MG63 (cell line): ENCODE measurements around the gene C10orf67. TPM values are rescaled to one million over a fixed set of nuclear protein-coding genes. Genes with fewer than 3 reads are reported as not detected.
A peak's percentile ranks its signal among the peaks of the same experiment; 100 is the strongest.

Experiments
- DNase-seq: peaks from one replicate; pipeline ENCODE4 v3.0.0-alpha.2; 2020
- H3K27me3 ChIP-seq: fragments of 250-450 bp; sonication (Bioruptor Pico); 2 replicates; pipeline ENCODE4 v1.5.1; 2020; ENCODE audit warnings: mild to moderate bottlenecking, moderate library complexity
- H3K36me3 ChIP-seq: fragments of 250-450 bp; sonication (Bioruptor Pico); 2 replicates; pipeline ENCODE4 v1.5.1; 2020; ENCODE audit warnings: mild to moderate bottlenecking, moderate library complexity
- H3K4me3 ChIP-seq: fragments of 250-450 bp; sonication (Bioruptor Pico); 2 replicates; pipeline ENCODE4 v1.5.1; 2020; ENCODE audit warnings: mild to moderate bottlenecking, moderate library complexity
- H3K9me3 ChIP-seq: fragments of 250-450 bp; sonication (Bioruptor Pico); 2 replicates; pipeline ENCODE4 v1.5.1; 2020; ENCODE audit warnings: mild to moderate bottlenecking, moderate library complexity
- total RNA-seq: library from RNA; depleted of rRNA; stranded (reverse); fragments of >200 nt; shearing (Covaris generic); gene quantifications from 2 replicates; pipeline ENCODE4 v1.2.3, GENCODE V29; 2014; ENCODE audit warnings: low replicate concordance; rRNA removed

The C10orf67 gene
- total RNA-seq, 1 experiment from 2014 or later: not detected

DNA sequence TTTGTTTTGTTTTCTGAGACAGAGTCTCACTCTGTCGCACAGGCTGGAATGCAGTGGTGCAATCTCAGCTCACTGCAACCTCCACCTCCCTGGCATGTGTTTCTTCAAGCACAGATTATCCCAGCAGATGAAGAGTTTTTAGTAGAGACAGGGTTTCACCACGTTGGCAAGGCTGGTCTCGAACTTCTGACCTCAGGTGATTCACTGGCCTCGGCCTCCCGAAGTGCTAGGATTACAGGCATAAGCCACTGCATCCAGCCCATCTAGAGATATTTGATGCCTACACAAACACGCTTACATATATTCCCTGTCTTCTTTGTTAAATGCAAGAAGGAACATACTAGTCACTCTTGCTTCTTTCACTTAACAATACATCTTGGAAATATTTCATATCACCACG lies 158.4 kb downstream of the C10orf67 start:
- H3K9me3 ChIP-seq: no peaks in the 10 kb centered on the region
- DNase-seq: no peak
- no peaks in the 10 kb centered on the region for H3K36me3 ChIP-seq
- H3K27me3 ChIP-seq: peaks cover 7% of the 10 kb centered on the region; the same call in 1 of the 2 replicates
- H3K4me3 ChIP-seq: no peak overlapping the region

GRCh38 chr10:23174977-23175512 lies 169.6 kb downstream of the C10orf67 start:
- H3K27me3 ChIP-seq: peaks cover 22% of the 10 kb centered on the region
- DNase-seq: no peak
- H3K4me3 ChIP-seq: no peak overlapping the region
- H3K9me3 ChIP-seq: no peaks in the 10 kb centered on the region
- no peaks in the 10 kb centered on the region for H3K36me3 ChIP-seq

DNA sequence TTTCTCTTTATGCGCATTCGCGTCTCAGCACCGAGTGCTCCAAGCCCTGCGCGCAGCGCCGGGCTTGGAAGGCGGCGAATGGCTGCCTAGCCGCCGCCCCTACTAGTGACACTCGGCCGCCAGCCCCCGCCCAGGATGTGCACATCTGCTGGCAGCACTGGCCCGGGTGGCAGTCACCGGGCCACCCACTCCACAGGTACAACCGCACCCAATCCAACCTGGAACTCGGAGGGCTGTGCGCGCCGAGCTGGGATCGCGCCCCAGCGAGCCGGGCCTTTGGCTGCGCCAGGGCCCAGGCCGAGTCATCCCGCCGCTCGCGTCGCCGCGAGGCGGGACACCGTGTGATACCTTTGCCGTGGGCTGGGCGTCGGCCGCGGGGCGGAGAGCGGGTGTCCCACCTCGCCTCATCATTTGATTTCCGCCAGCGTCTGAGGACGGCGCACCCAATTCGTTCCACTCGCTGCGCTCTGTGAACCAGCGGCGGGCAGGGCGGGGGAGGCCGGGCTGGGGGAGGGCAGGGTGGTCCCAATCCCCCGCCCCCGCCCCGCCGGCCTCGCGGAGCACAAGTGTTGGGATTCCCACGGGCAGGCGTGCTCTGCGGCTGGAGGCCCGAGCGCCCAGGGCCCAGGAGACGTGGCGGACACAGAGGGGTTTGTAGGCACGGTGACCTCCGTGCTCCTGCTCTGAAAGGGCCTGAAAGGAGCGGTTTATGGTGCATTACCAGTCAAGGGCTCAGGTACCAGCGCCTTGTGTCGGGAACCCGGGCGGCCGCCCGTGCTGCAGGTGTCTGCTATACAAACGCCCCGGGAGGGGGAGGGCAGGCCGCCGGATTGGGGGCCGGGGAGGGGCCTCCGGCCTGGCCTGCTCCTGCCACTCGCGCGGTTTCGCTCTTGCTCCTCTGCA lies 170.3 kb downstream of the C10orf67 start:
- Histone ChIP-seq H3K36me3 (no peaks in the 10 kb centered on the region), H3K9me3 (no peaks in the 10 kb centered on the region), H3K27me3 (peaks cover 22% of the 10 kb centered on the region), H3K4me3 (no peak overlapping the region)
- DNase-seq: no peak

DNA sequence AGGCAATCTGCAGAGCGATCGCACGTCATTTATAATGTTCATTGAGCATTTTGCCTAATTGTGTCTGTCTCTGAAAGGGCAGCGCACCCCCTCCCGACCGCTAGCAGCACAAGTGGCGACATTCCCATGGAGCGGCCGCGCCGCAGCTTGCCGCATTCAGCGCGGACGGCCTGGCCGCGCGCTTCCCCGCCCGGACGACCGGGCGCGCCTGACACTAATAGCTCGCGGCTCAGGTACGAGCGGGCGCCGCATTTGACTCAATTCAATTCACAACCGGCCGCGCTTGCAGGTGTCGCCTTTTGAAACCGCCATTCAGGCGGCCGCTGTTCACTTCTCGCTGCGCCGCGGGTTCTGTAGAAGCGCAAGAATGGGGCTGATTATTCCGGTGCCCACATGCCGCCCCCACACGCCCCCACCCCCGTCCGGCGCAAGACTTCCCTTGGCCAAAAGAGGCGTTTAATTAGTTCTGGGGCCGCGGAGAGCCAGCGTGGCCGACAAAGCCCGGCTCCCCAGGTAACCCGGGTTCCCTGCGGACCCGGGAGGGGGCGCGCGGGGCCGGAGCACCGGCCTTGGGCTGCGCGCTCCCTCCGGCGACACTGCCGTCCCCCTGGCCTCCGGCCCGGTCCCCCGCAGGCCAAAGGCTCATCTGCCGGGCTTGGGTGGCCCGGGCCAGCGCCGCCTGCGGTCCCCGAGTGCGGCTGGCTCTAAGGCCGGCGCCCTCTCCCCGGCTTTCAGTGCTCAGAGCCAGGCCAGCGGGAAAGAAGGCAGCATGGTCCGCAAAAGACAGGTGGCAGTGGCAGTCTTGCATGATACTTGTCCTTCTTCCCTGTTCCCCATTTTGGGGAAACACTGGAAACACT lies 171.2 kb downstream of the C10orf67 start:
- Histone ChIP-seq H3K27me3 (peaks cover 22% of the 10 kb centered on the region), H3K4me3 (no peak overlapping the region), H3K36me3 (no peaks in the 10 kb centered on the region), H3K9me3 (no peaks in the 10 kb centered on the region)
- no peak for DNase-seq

GRCh38 chr10:23172429-23173213 lies 172.0 kb downstream of the C10orf67 start:
- H3K9me3 ChIP-seq: no peaks in the 10 kb centered on the region
- H3K36me3 ChIP-seq: no peaks in the 10 kb centered on the region
- no peak overlapping the region for H3K4me3 ChIP-seq
- H3K27me3 ChIP-seq: peaks cover 22% of the 10 kb centered on the region
- DNase-seq: no peak

DNA sequence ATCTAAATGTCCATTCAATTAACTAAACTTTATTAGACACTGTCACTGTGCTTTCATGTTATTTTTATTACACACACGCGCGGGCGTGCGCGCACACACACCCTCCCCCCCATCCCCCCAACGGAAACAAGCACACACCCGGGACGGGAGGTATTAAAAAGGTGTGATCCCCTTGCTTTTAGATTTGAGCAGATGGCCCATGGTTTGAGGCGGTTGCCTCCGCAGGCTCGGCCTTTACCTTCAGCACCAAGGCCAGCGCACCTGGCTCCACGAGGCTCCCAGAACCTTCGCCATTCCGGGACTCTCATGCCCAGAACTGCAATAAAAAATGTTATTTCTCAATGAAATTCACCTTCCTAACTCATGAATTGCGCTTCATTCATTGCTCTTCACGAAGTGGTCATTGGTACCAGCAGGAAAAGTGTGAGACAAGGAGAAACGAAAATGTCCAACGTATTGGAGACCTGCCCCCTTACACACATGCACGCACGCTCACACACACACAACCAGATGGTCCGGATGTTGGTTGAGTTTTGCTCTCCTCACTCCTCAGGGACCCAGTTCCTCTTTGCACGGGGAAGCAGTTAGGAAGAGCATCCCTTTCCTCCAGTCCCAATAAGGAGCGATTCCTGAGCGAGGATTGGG lies 173.2 kb downstream of the C10orf67 start:
- Histone ChIP-seq H3K27me3 (peaks cover 22% of the 10 kb centered on the region), H3K4me3 (no peak overlapping the region)

GRCh38 chr10:23158370-23158769 lies 186.2 kb downstream of the C10orf67 start:
- Histone ChIP-seq H3K36me3 (no peaks in the 10 kb centered on the region), H3K4me3 (no peak overlapping the region), H3K9me3 (no peaks in the 10 kb centered on the region), H3K27me3 (no peaks in the 10 kb centered on the region)
- peak; percentile 15 for DNase-seq

More for the DNA sequence above, 173.2 kb downstream of the C10orf67 start:
- no peaks in the 10 kb centered on the region for H3K9me3 ChIP-seq
- no peaks in the 10 kb centered on the region for H3K36me3 ChIP-seq
- DNase-seq: peak; percentile 17

GRCh38 chr10:23157691-23158369 lies 186.8 kb downstream of the C10orf67 start:
- H3K27me3 ChIP-seq: no peaks in the 10 kb centered on the region
- no peak overlapping the region for H3K4me3 ChIP-seq
- H3K36me3 ChIP-seq: no peaks in the 10 kb centered on the region
- no peak for DNase-seq
- H3K9me3 ChIP-seq: no peaks in the 10 kb centered on the region

DNA sequence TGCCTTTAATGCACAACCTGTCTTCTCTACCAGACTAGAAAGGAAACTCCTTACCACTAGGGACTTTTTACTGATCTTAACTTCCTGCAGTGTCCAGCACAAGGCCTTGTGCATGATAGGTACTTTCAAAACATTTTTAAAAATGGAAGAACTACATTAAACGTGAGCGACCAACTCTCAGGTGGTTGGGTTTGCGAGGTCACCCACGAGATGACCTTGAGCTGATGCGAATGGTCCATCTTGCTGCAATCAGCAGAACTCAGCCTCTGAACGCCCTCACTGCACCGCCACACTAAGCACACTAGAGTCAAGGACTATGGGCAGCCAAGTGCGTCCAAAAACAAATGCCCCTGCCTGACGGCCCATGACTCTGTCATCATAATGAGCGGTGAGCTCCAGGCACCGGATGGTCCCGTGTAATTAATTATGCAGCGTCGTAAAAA lies 187.3 kb downstream of the C10orf67 start:
- H3K36me3 ChIP-seq: no peaks in the 10 kb centered on the region
- no peaks in the 10 kb centered on the region for H3K27me3 ChIP-seq
- no peak overlapping the region for H3K4me3 ChIP-seq
- no peaks in the 10 kb centered on the region for H3K9me3 ChIP-seq
- no peak for DNase-seq

- Histone ChIP-seq H3K36me3 (no peaks in the 10 kb centered on the region), H3K4me3 (no peak overlapping the region), H3K27me3 (no peaks in the 10 kb centered on the region), H3K9me3 (no peaks in the 10 kb centered on the region)
- no peak for DNase-seq
Observed at GRCh38 chr10:23156447-23157150, 188.0 kb downstream of the C10orf67 start.

- no peaks in the 10 kb centered on the region for H3K9me3 ChIP-seq
- no peaks in the 10 kb centered on the region for H3K36me3 ChIP-seq
- no peak overlapping the region for H3K4me3 ChIP-seq
- H3K27me3 ChIP-seq: no peaks in the 10 kb centered on the region
- DNase-seq: peak; percentile 11
Observed at GRCh38 chr10:23155169-23155568, 189.4 kb downstream of the C10orf67 start.

Other genes starting within 250 kb of the C10orf67 start
- 18.6 and 26.3 TPM in 2 replicates for gene MSRB2, start 249.2 kb downstream of the C10orf67 start, total RNA-seq
- gene PTF1A, start 152.5 kb downstream of the C10orf67 start, total RNA-seq: not detected in 2 replicates
- gene OTUD1, start 94.3 kb upstream of the C10orf67 start, total RNA-seq: 3.5 and 3.8 TPM in 2 replicates